SHP77 (cell line): ENCODE measurements around the gene PNMA6E.

Experiments
- DNase-seq, 2 experiments: peaks; one replicate each; lab custom pipeline; 2025; lab: John Stamatoyannopoulos, UW

PNMA6E gene

DNA sequence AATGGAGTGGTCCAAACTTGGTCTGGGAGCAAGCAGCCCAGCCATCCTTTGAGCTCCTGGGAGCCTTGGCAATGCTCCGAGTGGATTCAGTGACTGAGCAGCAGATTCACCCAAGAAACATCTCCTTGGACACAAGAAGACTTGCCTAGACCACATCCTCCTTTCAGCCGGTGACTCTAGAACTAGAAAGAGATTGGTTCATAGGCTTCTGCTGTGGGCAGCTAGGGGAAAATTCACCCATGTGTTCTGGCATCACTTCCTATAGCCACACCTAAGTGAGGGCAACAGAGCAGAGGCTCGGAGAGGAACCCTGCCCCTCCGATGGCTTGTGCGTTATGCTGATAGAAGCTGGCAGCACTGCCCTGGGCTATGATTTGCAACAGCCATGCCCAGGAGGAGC is 51.2 kb downstream of the PNMA6E start:
- DNase-seq, result no peak

DNA sequence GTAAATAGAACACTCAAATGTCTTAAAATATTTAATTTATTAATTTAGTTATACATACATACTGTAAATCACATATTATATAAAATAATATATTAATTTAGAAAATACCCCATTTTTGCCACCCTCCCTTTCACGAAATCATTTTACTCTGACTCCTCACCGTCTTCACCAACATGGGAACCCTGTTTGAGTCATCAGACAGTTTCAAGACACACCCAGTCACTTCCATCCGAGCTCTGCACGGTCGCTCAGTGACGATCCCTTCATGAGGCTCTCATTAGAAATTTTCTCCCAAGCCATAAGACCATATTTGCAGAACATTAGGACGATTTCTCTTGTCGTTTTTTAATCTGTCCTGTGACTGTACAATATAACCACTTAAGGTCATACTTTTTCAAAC is 52.7 kb downstream of the PNMA6E start:
- DNase-seq, result no peak

DNA sequence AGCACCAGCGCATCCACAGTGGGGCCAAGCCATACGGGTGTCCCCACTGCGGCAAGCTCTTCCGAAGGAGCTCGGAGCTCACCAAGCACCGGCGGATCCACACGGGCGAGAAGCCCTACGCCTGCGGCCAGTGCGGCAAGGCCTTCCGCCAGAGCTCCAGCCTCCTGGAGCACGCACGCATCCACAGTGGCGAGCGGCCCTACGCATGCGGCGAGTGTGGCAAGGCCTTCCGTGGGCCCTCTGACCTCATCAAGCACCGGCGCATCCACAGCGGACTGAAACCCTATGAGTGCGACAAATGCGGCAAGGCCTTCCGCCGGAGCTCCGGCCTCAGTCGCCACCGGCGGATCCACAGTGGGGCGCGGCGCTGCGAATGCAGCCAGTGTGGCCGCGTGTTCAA is 53.6 kb downstream of the PNMA6E start:
- no peak for DNase-seq
